Measurements from ENCODE around the gene ASMTL.

ASMTL gene

DNA sequence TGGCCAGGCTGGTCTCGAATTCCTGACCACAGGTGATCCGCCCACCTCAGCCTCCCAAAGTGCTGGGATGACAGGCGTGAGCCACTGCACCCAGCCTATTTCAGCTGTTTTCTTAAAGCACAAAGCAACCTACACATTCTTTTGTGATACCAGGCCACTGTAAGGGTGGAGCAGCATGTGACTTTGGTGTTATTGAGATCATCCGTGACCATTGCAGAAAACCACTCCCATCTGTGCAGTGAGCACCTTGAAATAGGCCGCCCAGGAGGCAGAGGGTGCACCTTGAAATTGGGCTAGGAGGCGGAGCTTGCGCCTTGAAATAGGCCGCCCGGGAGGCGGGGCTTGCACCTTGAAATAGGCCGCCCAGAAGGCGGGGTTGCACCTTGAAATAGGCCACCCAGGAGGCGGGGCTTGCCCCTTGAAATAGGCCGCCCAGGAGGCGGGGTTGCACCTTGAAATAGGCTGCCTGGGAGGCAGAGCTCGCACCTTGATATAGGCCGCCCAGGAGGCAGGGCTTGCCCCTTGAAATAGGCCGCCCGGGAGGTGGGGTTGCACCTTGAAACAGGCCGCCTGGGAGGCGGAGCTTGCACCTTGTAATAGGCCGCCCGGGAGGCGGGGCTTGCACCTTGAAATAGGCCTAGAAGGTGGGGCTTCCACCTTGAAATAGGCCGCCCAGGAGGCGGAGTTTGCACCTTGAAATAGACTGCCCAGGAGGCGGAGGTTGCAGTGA lies 51.8 kb downstream of the ASMTL start:
- no peak for DNase-seq

DNA sequence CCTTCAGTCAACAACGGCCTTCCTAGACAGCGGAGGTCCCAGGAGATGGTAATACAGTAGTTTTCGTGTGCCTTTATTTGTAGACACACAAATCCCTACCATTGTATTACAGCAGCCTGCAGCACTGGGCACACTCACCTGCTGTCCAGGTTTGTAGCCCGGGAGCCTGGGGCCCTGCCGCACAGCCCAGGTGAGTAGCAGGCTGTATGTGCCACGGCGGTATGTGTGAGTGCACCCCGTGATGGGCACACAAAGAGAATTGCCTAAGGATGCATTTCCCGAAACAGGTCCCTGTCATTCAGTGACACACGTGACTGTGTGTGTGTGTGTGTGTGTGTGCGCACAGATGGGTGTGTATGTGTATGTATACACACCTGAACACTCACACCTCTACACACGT lies 52.7 kb downstream of the ASMTL start:
- no peak for DNase-seq

DNA sequence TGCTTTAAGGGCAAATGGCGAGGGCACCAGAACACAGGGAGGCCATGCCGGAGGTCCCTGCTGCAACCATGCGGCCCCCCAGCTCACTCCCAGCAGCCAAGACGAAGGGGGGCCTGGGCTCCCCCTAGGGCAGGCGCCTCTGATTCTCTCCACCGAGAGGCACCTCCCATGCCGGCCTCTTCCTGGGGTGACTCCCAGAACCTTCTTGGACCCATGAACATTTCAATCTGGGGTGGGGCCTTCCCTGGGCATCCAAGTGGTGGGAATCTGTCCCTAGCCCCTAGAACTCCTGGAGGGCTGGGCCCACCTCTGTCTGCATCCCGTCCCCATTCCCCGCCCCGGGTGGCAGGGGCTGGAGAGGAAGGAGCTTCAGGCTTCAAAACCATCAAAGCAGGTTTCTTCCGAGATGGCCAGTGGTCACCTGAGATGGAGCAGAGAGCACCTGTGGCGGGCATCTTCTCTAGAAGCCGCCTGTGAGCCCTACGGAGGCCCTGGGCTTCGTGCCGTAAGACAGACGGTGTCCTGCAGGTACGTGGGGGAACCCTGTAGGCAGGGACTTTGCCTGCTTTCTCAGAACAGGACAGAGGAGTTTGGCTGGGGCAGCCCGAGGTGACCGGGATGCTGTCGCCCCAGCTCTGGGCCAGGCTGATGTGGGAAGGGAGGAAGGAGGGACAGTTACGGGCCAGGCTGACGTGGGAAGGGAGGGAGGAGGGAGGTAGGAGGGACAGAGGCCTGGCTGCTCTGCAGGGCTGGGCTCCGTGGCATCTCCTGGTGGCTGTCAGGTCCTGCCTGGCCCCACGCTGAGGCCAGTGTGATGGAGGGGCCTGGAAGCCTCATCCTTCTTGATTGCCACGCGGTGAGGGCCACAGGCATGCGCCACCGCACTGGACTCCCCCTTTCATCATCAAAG lies 54.0 kb downstream of the ASMTL start:
- no peak for DNase-seq

DNA sequence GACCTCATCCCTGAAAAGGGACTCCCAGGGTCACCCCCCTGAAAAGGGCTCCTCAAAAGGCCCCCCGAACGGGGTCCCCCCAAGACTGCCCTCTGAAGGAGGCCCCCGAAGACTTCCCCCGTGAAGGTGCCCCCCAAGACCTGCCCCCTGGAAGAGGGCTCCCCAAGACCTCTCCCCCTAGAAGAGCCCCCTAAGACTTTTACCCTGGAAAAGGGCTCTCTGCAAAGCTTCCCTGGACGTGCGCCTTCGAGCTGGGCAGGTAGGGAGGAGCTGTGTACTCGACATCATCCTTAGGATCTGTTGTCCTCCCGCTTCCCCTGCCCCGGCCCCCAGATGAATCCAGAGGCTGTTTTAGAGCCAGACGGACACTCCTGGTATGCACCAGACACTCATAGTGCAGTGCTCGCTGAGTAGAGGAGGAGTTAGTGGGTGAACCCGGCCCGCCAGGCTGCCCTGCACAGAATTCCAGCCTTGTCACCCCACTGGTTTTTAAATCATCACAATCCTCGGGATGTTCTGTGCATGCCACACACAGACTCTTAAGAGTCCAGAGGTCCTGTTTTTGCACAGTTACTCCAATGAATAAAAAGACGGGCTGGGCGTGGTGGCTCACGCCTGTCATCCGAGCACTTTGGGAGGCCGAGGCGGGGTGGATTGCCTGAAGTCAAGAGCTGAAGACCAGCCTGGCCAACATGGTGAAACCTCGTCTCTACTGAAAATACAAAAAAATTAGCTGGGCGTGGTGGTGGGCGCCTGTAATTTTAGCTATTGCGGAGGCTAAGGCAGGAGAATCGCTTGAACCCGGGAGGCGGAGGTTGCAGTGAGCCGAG lies 55.1 kb downstream of the ASMTL start:
- DNase-seq = no peak

DNA sequence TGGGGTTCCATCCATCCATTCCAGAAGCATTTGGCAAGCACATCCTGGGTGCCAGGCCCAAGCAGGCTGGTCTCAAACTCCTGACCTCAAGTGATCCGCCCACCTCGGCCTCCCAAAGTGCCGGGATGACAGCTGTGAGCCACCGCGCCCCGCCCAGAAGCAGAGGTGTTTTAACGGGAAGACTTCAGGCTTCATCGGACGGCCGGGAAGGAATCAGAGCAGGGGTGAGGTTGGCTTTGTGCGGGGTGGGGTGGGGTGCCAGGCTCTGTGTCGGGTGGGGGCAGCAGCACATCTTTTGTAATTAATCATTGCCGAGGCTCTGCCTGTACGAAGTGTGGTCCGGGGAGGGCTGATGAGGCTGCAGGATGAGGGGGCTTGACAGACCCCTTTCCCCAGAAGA lies 55.7 kb downstream of the ASMTL start:
- no peak for DNase-seq

DNA sequence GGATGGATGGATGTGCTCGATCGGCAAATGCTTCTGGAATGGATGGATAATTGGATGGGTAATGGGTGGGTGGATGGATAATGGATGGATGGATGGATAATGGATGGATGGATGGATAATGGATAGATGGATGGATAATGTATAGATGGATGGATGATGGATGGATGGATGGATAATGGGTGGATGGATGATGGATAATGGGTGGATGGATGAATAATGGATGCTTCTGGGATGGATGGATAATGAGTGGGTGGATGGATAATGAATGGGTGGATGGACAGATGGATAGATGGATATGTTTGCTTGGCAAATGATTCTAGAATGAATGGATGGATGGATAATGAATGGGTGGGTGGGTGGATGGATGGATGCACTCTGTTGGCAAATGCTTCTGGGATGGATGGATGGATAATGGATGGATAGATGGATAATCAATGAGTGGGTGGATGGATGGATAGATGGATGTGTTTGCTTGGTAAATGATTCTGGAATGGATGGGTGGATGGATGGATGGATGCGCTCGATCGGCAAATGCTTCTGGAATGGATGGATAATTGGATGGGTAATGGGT lies 57.0 kb downstream of the ASMTL start:
- no peak for DNase-seq

DNA sequence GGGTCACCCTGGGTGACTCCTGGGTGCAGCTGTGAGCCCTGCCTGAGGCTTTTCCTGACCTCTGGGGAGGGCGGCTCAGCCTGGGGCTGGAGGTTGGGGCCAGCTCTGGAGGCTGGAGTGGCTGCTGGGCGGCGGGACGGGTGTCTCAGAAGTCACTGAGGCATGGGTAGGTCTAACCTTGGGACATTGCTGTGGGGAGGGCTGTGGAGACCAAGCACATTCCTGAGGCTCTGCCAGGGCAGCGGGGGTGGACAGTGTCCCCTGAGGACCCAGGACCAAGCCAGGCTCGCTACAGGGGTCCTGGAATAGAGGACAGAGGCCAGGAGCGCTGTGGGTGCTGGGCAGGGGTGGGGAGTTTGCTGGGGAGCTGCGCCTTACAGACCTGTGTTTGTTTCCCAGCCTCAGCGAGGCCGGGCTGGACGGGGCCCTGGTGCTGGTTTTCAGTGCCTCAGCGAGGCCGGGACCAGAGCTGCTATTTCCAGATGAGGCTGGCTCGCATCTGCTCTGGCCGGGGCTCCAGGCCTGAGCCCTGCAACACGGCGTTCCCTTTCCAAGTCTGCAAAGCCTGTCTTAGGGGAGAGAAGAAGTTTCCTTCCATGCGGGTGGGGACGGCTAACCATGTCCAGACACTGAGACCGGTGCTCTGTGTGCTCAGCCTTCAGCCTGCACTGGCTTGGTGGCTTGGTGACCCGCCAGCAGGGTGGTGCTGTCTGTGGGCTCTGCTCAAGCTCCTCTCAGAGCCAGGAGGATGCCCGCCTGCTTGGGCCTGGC lies 57.8 kb downstream of the ASMTL start:
- DNase-seq = no peak

DNA sequence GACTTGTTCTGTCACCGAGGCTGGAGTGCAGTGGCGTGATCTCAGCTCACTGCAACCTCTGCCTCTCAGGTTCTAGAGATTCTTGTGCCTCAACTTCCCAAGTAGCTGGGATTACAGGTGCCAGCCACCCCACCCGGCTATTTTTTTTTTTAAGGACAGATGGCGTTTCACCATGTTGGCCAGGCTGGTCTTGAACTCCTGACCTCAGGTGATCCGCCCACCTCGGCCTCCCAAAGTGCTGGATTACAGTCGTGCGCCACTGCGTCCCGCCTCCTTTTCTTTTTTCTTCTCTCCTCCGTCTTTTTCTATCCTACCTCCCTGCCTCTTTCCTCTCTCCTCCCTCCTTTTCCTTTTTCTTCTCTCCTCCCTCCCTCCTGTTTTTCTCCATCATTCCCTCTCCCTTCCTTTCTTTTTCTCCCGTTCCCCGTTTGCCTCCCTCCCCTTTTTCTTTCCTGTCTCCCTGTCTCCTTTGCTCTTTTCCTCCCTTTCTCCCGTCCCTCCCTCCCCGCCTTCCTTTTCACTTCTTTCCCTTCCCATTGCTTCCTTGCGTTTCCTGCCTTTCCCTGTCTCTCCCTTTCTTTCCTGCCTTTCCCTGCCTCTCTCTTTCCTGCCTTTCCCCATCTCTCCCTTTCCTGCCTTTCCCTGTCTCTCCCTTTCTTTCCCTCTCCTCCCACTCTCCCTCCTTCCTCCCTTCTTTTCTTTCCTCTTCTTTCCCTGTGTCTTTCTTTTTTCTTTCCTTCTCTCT lies 58.7 kb downstream of the ASMTL start:
- DNase-seq = no peak

DNA sequence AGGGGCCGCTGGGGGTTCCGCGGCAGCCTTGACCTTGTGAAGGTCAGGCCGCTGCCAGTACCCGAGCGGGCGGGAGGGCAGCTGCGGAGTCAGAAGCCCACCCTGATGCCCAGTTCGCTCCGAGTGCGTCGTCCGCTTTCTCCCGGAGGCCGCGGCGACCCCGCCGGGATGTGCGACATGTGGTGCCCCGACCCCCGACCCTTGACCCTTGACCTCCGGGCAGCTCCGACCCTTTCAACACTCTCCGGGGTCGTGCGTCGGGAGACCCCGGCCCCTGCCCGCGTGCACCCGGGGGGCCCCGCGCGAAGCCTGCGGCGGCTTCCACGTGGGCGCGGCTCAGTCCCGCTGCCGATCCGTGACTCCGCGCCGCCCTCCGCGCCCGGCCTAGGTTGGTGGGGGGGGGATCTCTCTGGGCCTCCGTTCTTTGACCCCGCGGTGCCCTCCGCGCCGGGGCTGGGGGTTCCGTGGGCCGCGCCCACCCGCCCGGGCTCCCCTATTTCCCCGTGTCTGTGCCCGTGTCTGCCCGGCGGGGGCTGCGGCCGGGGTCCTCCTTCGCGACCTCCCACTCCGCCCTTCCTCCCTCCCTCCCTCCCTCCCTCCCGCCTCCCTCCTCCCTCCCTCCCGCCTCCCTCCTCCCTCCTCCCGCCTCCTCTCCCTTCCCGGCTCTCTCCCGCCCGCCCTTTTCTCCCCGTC lies 60.2 kb downstream of the ASMTL start:
- DNase-seq = no peak

DNA sequence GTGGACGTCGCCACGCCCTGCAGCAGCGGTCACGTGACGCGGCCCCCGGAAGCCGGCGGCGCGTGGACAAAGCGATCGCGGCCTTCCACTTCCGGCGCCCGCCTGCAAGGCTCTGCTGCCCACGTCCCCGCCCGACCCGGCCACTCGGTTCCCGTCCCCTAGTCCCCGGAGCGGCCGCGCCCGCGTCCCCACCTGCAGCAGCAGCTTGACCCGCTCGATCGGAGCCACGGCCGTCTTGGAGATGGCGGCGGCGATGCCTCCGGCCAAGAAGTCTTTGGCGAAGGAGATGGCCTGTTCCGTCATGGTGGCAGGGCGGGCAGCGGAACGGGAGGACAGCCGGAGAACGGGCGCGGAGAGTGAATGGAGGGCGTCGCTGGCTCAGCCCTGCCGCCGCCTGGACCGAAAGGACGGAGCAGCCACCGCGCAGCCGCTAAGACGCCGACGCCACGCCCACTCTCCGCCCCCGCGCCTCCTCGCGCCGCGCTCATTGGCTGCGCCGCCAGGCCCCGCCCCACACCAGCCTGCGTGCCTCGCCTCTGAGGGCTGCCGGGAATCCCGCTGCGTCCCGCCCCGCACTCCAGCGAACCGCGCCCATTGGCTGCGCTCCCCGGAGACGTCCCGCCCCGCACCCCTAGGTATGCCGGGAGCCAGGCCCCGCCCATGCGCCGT lies 60.9 kb downstream of the ASMTL start, which contains the start of gene SLC25A6:
SLC25A6 (minus strand) TSS at position 407 of the 669 bp plus-strand sequence; CDS start at position 303, 104 bp downstream.
- DNase-seq = no peak

DNA sequence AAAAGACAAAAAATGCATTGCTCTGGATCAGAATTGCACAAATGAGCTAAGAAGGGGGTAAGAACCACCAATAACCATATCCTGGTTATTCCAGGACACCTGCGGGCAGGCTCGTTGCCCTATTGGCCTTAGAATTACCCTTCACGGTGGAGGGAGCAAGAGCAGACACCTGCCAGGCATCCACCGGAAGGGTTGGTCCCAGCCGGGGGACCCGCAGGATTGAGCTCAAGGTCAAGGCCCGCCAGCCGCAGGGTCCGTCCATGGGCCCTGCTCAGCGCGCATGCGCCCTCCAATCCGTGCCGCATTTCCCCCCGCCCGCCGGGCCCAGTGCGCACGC lies 61.4 kb downstream of the ASMTL start:
- DNase-seq = no peak

DNA sequence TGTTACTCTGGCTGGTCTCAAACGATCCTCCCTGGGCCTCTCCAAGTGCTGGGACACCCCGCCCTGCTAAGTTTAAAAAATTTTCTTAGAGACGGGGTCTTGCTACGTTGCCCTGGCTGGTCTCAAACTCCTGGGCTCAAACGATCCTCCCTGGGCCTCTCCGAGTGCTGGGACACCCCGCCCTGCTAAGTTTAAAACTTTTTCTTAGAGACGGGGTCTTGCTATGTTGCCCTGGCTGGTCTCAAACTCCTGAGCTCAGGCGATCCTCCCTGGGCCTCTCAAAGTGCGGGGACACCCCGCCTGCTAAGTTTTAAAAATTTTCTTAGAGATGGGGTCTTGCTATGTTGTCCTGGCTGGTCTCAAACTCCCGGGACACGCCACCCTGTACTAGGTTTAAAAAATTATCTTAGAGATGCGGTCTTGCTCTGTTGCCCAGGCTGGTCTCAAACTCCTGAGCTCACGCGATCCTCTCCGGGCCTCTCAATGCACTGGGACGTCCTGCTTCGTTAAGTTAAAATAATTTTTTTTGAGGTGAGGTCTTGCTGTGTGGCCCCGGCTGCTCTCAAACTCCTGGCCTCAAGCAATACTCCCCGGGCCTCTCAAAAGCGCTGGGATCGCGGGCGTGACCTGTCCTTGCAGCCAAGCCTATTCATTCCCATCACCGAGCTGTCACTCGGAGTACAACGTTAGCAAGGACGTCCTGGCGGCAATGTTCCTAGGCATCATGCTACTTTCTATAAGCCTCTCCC lies 61.9 kb downstream of the ASMTL start:
- DNase-seq = no peak

DNA sequence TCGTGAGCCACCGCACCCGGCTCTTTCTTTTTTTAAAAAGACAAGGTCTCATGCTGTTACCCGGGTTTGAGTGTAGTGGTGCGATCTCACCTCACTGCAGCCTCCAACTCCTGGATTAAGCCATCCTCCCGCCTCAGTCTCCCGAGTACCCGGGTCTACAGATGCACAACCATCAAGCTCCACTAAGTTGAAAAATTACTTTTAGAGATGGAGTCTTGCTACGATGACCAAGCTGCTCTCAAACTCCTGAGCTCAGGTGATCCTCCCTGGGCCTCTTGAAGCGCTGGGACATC lies 62.8 kb downstream of the ASMTL start:
- no peak for DNase-seq

DNA sequence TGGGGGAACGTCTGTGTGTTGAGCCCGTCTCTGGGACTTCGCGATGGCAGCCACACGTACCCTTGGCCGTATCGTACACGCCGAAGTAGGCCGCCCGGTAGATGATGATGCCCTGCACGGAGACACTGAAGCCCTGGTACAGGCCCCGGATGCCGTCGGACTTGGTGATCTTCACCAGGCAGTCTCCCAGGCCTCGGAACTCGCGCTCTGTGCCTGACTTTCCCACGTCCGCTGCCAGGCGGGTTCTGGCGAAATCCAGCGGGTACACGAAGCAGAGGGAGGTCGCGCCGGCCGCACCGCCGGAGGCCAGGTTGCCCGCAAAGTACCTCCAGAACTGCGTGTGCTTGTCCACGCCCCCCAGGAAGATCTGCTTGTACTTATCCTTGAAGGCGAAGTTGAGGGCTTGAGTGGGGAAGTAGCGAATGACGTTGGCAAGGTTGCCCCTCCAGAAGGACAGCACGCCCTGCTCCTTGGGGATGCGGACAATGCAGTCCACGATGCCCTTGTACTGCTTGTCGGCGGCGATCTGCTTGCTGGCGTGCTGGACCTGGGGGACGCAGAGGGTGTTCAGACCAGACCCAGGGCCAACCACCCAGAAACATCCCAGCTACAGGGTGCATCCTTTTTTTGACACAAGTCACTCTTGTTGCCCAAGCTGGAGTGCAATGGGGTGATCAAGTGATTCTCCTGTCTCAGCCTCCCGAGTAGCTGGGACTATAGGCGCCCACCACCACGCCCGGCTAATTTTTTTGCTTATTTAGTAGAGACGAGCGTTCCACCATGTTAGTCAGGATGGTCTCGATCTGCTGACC lies 63.3 kb downstream of the ASMTL start:
- no peak for DNase-seq

DNA sequence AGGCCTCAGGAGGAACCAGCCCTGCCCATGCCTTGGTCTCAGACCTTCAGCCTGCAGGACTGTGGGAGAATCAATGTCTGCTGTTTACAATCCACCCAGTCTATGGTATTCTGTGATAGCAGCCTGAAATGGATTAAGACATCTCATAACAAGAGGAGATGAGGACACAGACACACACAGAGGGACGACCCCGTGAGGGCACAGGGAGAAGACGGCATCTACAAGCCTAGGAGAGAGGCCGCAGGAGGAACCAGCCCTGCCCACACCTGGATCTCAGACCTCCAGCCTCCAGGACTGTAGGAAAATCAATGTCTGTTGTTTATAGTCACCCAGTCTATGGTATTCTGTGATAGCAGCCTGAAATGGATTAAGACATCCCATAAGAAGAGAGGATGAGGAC lies 64.1 kb downstream of the ASMTL start:
- DNase-seq = no peak

DNA sequence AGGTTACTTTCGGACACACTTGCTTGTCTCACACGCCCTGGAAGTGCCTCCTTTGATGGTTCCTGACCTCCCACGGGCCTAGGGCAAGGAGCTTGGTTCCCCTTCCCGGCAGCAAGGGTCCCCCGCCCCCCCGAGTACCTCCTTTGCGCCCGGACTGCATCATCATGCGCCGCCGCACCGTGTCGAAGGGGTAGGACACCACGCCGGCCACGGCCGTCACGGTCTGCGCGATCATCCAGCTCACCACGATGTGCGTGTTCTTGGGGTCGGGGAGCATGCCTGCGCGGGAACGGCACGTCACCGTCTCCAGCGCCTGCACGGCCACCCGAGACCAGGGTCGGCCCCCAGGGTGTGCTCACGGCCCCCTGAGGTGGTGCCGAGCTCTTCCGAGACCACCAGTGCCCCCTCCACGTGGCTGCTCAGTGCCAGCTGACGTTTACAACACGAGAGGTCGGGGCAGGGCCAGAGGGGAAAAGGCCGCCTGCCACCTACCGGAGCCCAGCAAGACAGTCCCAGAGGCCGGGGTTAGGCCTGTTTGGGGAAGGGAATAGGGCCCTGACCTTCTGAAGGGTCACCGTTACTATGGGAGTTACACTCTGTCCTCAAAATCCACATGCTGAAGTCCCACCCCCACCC lies 65.5 kb downstream of the ASMTL start:
- DNase-seq = no peak

DNA sequence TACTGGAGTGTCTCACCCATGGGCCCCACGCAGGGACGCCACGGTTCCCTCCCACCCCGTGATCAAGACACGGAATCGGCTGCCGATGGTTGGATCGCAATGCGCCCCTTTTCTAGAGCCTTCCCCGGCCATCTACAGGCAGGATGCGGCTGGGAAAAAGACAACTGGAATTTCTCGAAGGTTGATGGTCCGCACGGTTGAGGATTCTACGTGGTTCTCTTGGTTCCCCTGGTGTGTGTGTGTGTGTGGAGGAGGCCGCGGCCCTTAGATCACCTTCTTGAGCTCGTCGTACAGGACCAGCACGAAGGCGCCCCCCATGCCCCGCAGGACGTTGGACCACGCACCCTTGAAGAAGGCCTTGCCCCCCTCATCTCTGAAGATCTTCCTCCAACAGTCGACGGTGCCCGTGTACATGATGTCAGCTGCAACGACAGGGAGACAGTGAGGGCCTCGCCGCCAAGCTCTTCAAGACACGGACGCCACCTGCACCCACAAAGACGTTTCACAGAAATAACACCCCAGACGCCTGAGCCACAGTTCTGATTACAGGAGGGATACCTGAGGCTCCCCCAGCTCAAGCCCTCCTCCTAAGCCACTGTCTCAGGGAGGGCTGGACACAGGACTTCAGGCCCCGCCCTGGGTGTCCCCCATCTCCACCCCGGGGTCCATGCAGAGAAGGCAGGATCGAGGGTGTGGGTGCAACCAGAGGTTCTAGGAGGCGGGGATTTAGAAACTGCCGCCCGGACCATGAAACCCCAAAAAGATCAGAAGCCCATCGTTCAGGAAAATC lies 66.2 kb downstream of the ASMTL start:
- no peak for DNase-seq
